K562 (cell line): ENCODE results near the gene UBE2M. TPM values are rescaled to one million over a fixed set of nuclear protein-coding genes. Genes with fewer than 3 reads are reported as not detected.

Experiments used
- ATAC-seq: fragments of 200-7000 bp; cut with Tn5 transposase; 3 replicates; pipeline ENCODE4 v1.9.1; 2020; ENCODE audit warnings: moderate library complexity
- BruUV-seq: library from RNA; stranded (reverse); fragments of 400-500 nt; replicated peaks from 2 replicates; lab custom pipeline; 2021; lab: Mats Ljungman, UMichigan
- CTCF ChIA-PET: fragments of 300-600 bp; formaldehyde crosslinking; extraction: SDS; loops from one replicate; lab custom pipeline; 2021; ENCODE audit warnings: low intra/inter-chr PET ratio; lab: Yijun Ruan, JAX
- POLR2A ChIA-PET: fragments of 300-600, 350-650 bp; sonication (Branson Sonifier 250); formaldehyde crosslinking; extraction: SDS; loops from one replicate; lab custom pipeline; 2021; ENCODE audit warnings: antibody characterized with exemption, inconsistent platforms; lab: Yijun Ruan, JAX
- DNase-seq, 4 experiments: peaks; one replicate each; pipeline versions ENCODE4 v3.0.0 to v3.0.0-alpha.2; 2011 to 2018; ENCODE audit warnings: low spot score in 3 of 4, mixed read lengths in 3 of 4; ENCODE audit errors: extremely low read depth in 1 of 4
- FAIRE-seq: peaks from 2 replicates; lab custom pipeline; 2011; peaks lifted over from hg19 to GRCh38; lab: Jason Lieb, UNC
- H2AFZ ChIP-seq: 2 replicates; pipeline ENCODE4 v1.6.0; 2011; ENCODE audit warnings: low read depth, low read length, control low read depth, inconsistent platforms
- H3K27ac ChIP-seq: fragments of 200-600 bp; 3 replicates; pipeline ENCODE4 v1.8.0; 2011; ENCODE audit warnings: low read depth, mild to moderate bottlenecking, control low read depth, inconsistent platforms, low read length, moderate library complexity, mixed read lengths; ENCODE audit errors: extremely low read depth
- H3K27me3 ChIP-seq, 2 experiments: fragments of 300-600 bp in 1 of 2; 2 replicates in 1 of 2; 3 replicates in 1 of 2; pipeline versions ENCODE4 v1.6.0 to v1.8.0; 2011; ENCODE audit warnings: inconsistent platforms in 2 of 2, low read length in 2 of 2, mild to moderate bottlenecking in 1 of 2, mixed read lengths in 1 of 2, moderate library complexity in 1 of 2; ENCODE audit not compliant: control insufficient read depth in 2 of 2, insufficient read depth in 2 of 2
- H3K36me3 ChIP-seq: fragments of 300-600 bp; 3 replicates; pipeline ENCODE4 v1.8.0; 2011; ENCODE audit warnings: mild to moderate bottlenecking, low read length, inconsistent platforms; ENCODE audit not compliant: control insufficient read depth, insufficient read depth
- H3K4me1 ChIP-seq, 2 experiments: fragments of 200-600 bp in 1 of 2; replicated peaks in 1 of 2; 2 replicates in 1 of 2; 3 replicates in 1 of 2; pipeline versions ENCODE4 v1.5.1 to v1.8.0; 2011; ENCODE audit warnings: inconsistent platforms in 2 of 2, low read length in 2 of 2, mild to moderate bottlenecking in 1 of 2, mixed read lengths in 1 of 2, moderate library complexity in 1 of 2; ENCODE audit not compliant: control insufficient read depth in 2 of 2, insufficient read depth in 2 of 2
- H3K4me2 ChIP-seq: 2 replicates; pipeline ENCODE4 v1.6.1; 2011; ENCODE audit warnings: low read length, control low read depth, inconsistent platforms, mixed read lengths; ENCODE audit not compliant: insufficient read depth
- H3K4me3 ChIP-seq: fragments of 200-600 bp; sonication (generic), shearing (Covaris generic); 2 replicates; pipeline ENCODE4 v1.5.1; 2016; ENCODE audit warnings: control low read depth, inconsistent platforms
- H3K79me2 ChIP-seq: fragments of 200-600 bp; 3 replicates; pipeline ENCODE4 v1.8.0; 2011; ENCODE audit warnings: low read length, inconsistent platforms; ENCODE audit not compliant: control insufficient read depth, insufficient read depth
- H3K9ac ChIP-seq, 2 experiments: 2 replicates each; pipeline versions ENCODE4 v1.6.0 to v1.6.1; 2011; ENCODE audit warnings: low read depth in 2 of 2, low read length in 2 of 2, control low read depth in 1 of 2, inconsistent platforms in 1 of 2, mild to moderate bottlenecking in 1 of 2, mixed read lengths in 1 of 2; ENCODE audit not compliant: insufficient read depth in 1 of 2
- H3K9me1 ChIP-seq: one replicate; pipeline ENCODE4 v1.6.0; 2011; ENCODE audit warnings: inconsistent platforms, mild to moderate bottlenecking, low read length, moderate library complexity; ENCODE audit not compliant: control insufficient read depth, insufficient read depth
- H3K9me3 ChIP-seq: replicated peaks from 2 replicates; pipeline ENCODE4 v1.5.1; 2011; ENCODE audit warnings: low read depth, low read length, inconsistent platforms; ENCODE audit not compliant: control insufficient read depth, insufficient read depth
- H4K20me1 ChIP-seq: replicated peaks from 2 replicates; pipeline ENCODE4 v1.6.1; 2011; ENCODE audit warnings: low read length, inconsistent platforms, mixed read lengths; ENCODE audit not compliant: control insufficient read depth, insufficient read depth
- CREB1 ChIP-seq, 2 experiments: sonication (generic) in 1 of 2; formaldehyde crosslinking in 1 of 2; IDR thresholded peaks; 2 replicates each; pipeline versions ENCODE4 v1.6.1 to v1.8.0; 2012 to 2022; ENCODE audit warnings: inconsistent platforms in 1 of 2, mild to moderate bottlenecking in 1 of 2, missing genetic modification reagents in 1 of 2, moderate library complexity in 1 of 2
- GATAD2A ChIP-seq: fragments of 450-650 bp; IDR thresholded peaks from 2 replicates; pipeline ENCODE4 v1.6.1; 2017
- HNRNPLL ChIP-seq: fragments of 200-400 bp; formaldehyde crosslinking; IDR thresholded peaks from 2 replicates; pipeline ENCODE4 v1.6.1; 2017; ENCODE audit warnings: low read length, low read depth, mild to moderate bottlenecking; ENCODE audit not compliant: poor library complexity, severe bottlenecking
- JUND ChIP-seq, 2 experiments: IDR thresholded peaks; 2 replicates in 1 of 2; 3 replicates in 1 of 2; pipeline ENCODE4 v1.6.1; 2011; ENCODE audit warnings: borderline replicate concordance in 2 of 2, low read depth in 2 of 2, low read length in 2 of 2, improper control_type of control experiment in 1 of 2, missing biosample characterization in 1 of 2, missing genetic modification characterization in 1 of 2, missing genetic modification reagents in 1 of 2
- MEF2A ChIP-seq: IDR thresholded peaks from 2 replicates; pipeline ENCODE4 v1.6.1; 2011; ENCODE audit warnings: low read depth, mild to moderate bottlenecking, low read length, moderate library complexity; ENCODE audit not compliant: control insufficient read depth
- POLR2B ChIP-seq: fragments of 450-650 bp; IDR thresholded peaks from 2 replicates; pipeline ENCODE4 v1.6.1; 2018; ENCODE audit warnings: low read depth; ENCODE audit not compliant: partially characterized antibody
- PTBP1 ChIP-seq: fragments of 200-400 bp; formaldehyde crosslinking; IDR thresholded peaks from 2 replicates; pipeline ENCODE4 v1.6.1; 2017; ENCODE audit warnings: low read depth, low read length
- RAD51 ChIP-seq: fragments of 450-650 bp; IDR thresholded peaks from 2 replicates; pipeline ENCODE4 v1.7.1; 2016; ENCODE audit warnings: low read depth, mild to moderate bottlenecking, borderline replicate concordance
- RNF2 ChIP-seq: sonication (generic); IDR thresholded peaks from 2 replicates; pipeline ENCODE4 v1.6.1; 2016
- ZBTB1 ChIP-seq: sonication (generic); formaldehyde crosslinking; IDR thresholded peaks from 2 replicates; pipeline ENCODE4 v1.8.1; 2023; ENCODE audit warnings: missing genetic modification reagents, low read depth, mild to moderate bottlenecking, borderline replicate concordance
- WGBS: fragments of 100-300 bp; shearing (Covaris generic); methylation state at CpG from one replicate; pipeline ENCODE4 v1.1.6; 2016; ENCODE audit warnings: low coverage, mixed read lengths; ENCODE audit not compliant: insufficient coverage; ENCODE audit errors: missing lambda C conversion rate; 5-methylcytosine and 5-hydroxymethylcytosine counted together
- in situ Hi-C: fragments of 300-500 bp; cut with MboI; formaldehyde crosslinking; loops from 4 replicates; pipeline ENCODE4 v1.15.0; 2018; ENCODE audit warnings: inconsistent platforms, mixed read lengths
- intact Hi-C: fragments of 100-400 bp; cut with micrococcal nuclease; formaldehyde crosslinking; loops from 2 replicates; pipeline ENCODE4 v1.14.2; 2022
- polyA plus RNA-seq, 8 experiments: library from polyadenylated mRNA; depleted of rRNA in 4 of 8; stranded (reverse) in 5 of 8; unstranded in 3 of 8; fragments of >200 nt; fragmentation: Nextera tagmentation in 2 of 8; fragmentation: Illumina TruSeq in 1 of 8; extraction: Ambion mirVana in 2 of 8; extraction: Trizol in 1 of 8; gene quantifications; 2 replicates each; pipeline versions ENCODE4 v1.2.1 to v1.2.3, GENCODE V29; 2011 to 2014; ENCODE audit warnings: inconsistent platforms in 1 of 8, missing spikeins in 1 of 8
- total RNA-seq, 7 experiments: library from RNA; depleted of rRNA in 6 of 7; stranded (reverse); fragments of >200 nt in 6 of 7; fragmentation: Illumina TruSeq in 2 of 7; extraction: Trizol in 2 of 7; gene quantifications; 2 replicates each; pipeline versions ENCODE4 v1.2.1 to v1.2.3, GENCODE V29; 2011 to 2021; ENCODE audit warnings: low replicate concordance in 1 of 7
- TF ChIP-seq, protein P1 (sequence below): fragments of 450-650 bp; formaldehyde crosslinking; IDR thresholded peaks from 2 replicates; pipeline ENCODE4 v1.4.0; 2022; ENCODE audit warnings: mild to moderate bottlenecking, moderate library complexity
- TF ChIP-seq, protein P2 (sequence below), 2 experiments: fragments of 450-650 bp in 1 of 2; sonication (generic) in 1 of 2; formaldehyde crosslinking; conservative IDR thresholded peaks; 2 replicates each; pipeline versions ENCODE4 v1.4.0 to v1.8.1; 2020 to 2022; ENCODE audit warnings: mild to moderate bottlenecking in 1 of 2, missing genetic modification reagents in 1 of 2
- TF ChIP-seq, protein P3 (sequence below): fragments of 450-650 bp; formaldehyde crosslinking; IDR thresholded peaks from 2 replicates; pipeline ENCODE4 v1.4.0; 2020; ENCODE audit warnings: mild to moderate bottlenecking, moderate library complexity
- TF ChIP-seq, protein P4 (sequence below): sonication (generic); formaldehyde crosslinking; IDR thresholded peaks from 2 replicates; pipeline ENCODE4 v1.8.0; 2022; ENCODE audit warnings: mild to moderate bottlenecking, low read depth, missing genetic modification reagents

UBE2M gene
- total and polyA plus RNA-seq, 9 of the 15 experiments (the other 6 are each of a cell fraction or from before 2014, with no cell fraction given): 0.92 to 163 (median 85.7) TPM

DNA sequence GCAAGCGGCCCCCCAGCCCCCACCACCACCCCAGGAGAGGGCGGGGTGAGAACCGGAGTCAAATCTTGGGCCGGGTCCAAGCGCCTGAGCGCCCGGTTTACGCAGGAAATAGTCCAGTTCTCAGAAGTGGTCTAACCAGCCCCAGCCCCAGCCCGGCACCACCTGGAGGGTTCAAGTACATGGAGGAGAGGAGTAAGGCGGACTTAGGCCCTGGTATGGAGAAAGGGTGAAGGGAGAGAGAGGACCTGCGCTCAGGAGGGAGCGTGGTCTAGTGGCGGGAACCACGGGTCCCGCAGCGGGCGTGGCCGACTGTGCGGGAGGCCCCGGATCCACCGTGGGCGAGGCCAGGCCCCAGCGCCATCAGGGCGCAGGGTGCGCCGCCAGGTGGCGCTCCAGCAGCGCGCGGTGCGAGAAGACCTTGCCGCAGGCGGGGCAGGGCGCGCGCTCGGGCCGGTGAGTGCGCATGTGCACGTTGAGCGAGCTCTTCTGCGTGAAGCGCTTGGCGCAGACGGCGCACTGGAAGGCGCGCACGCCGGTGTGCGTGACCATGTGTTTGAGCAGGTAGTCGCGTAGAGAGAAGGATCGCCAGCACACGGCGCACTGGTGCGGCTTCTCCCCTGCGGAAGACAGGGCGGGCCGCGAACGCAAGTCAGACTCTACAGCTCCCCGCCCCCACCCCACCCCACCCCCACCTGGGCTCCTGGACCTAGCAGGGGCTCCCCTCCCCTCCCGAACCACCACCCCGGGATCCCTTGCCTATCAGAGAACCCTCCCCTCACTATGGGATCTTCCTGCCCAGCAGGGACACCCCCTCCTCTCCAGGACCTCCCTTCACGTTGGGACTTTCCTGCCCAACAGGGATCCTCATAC lies 44.5 kb downstream of the UBE2M start:
- peak; percentile 92 for ATAC-seq
- FAIRE-seq: peak; percentile 90
- Histone ChIP-seq H3K27ac (peak overlapping the region; percentile 79), H4K20me1 (no peaks in the 10 kb centered on the region), H3K79me2 (peaks cover 41% of the 10 kb centered on the region), H3K4me1 (peaks cover 16 to 73% of the 10 kb centered on the region in 2 experiments), H3K27me3 (no peaks in the 10 kb centered on the region), H3K36me3 (peaks cover 31% of the 10 kb centered on the region; the same call in 2 of the 3 replicates), H3K4me2 (peak overlapping the region; percentile 99), H3K4me3 (peak overlapping the region; percentile 53), H3K9ac (peak overlapping the region; percentile 84 to 85), H3K9me3 (no peaks in the 10 kb centered on the region; the same call in 1 of the 2 replicates), H2AFZ (peak overlapping the region; percentile 93), H3K9me1 (peaks cover 12% of the 10 kb centered on the region)
- ChIA-PET POLR2A (interaction anchor here (0.6 to 1.0 kb wide), 3 partner anchors 14 to 46 kb away, joined by 3 to 8 read pairs (median 7); partner anchors contain the start of gene TRIM28), CTCF (interaction anchor here (0.9 kb wide), 1 partner anchor 67 kb away, joined by 3 read pairs; no protein-coding TSS in a partner anchor)
- in situ Hi-C loops: no loop called here
- WGBS: 23% methylated on average over 41 of the region's 66 CpGs
- BruUV-seq: no TSS peak
- intact Hi-C loops: loop anchor here (5.0 kb wide), 1 partner anchor 332 kb away; the partner anchor contains the start of gene ZNF274
- DNase-seq: peak; percentile 91 to 96 (median 92)
- TF ChIP-seq, protein P1, sequence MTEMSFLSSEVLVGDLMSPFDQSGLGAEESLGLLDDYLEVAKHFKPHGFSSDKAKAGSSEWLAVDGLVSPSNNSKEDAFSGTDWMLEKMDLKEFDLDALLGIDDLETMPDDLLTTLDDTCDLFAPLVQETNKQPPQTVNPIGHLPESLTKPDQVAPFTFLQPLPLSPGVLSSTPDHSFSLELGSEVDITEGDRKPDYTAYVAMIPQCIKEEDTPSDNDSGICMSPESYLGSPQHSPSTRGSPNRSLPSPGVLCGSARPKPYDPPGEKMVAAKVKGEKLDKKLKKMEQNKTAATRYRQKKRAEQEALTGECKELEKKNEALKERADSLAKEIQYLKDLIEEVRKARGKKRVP: no peak
- TF ChIP-seq, protein P2, sequence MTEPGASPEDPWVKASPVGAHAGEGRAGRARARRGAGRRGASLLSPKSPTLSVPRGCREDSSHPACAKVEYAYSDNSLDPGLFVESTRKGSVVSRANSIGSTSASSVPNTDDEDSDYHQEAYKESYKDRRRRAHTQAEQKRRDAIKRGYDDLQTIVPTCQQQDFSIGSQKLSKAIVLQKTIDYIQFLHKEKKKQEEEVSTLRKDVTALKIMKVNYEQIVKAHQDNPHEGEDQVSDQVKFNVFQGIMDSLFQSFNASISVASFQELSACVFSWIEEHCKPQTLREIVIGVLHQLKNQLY (CRISPR knock-in tag; conservative IDR thresholded peaks at IDR 0.05): 0 out of 4 replicates have a peak, but pooled peaks of 1 of the 2 experiments have one; percentile 60
- TF ChIP-seq RAD51 (no peak), POLR2B (peak; percentile 52), PTBP1 (0 out of 2 replicates have a peak, but pooled peaks have one; percentile 17), CREB1 (IDR thresholded peaks at IDR 0.05) (peak; percentile 46; the same call in 1 of the 2 replicates), CREB1 (CRISPR knock-in tag; IDR thresholded peaks at IDR 0.05) (peak; percentile 66; the same call in 1 of the 2 replicates), JUND (IDR thresholded peaks at IDR 0.05; ENCODE audit: borderline replicate concordance, low read depth, low read length) (0 out of 2 replicates have a peak, but pooled peaks have one; percentile 43), JUND (tag; IDR thresholded peaks at IDR 0.05; ENCODE audit: borderline replicate concordance, low read depth, low read length) (peak; percentile 55; the same call in 1 of the 3 replicates), ZBTB1 (CRISPR knock-in tag) (peak; percentile 53; the same call in 1 of the 2 replicates), HNRNPLL (peak; percentile 97), RNF2 (peak; percentile 62), GATAD2A (peak; percentile 63; the same call in 1 of the 2 replicates), MEF2A (no peak)
- TF ChIP-seq, protein P3, sequence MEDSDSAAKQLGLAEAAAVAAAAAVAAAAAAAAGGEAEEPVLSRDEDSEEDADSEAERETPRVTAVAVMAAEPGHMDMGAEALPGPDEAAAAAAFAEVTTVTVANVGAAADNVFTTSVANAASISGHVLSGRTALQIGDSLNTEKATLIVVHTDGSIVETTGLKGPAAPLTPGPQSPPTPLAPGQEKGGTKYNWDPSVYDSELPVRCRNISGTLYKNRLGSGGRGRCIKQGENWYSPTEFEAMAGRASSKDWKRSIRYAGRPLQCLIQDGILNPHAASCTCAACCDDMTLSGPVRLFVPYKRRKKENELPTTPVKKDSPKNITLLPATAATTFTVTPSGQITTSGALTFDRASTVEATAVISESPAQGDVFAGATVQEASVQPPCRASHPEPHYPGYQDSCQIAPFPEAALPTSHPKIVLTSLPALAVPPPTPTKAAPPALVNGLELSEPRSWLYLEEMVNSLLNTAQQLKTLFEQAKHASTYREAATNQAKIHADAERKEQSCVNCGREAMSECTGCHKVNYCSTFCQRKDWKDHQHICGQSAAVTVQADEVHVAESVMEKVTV (CRISPR knock-in tag): peak; percentile 46; the same call in 1 of the 2 replicates
- TF ChIP-seq, protein P4, sequence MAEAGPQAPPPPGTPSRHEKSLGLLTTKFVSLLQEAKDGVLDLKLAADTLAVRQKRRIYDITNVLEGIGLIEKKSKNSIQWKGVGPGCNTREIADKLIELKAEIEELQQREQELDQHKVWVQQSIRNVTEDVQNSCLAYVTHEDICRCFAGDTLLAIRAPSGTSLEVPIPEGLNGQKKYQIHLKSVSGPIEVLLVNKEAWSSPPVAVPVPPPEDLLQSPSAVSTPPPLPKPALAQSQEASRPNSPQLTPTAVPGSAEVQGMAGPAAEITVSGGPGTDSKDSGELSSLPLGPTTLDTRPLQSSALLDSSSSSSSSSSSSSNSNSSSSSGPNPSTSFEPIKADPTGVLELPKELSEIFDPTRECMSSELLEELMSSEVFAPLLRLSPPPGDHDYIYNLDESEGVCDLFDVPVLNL: 0 out of 2 replicates have a peak, but pooled peaks have one; percentile 46
